Natural killer cell (primary cell): ENCODE measurements around the gene OVCA2. TPM values are rescaled to one million over a fixed set of nuclear protein-coding genes. Genes with fewer than 3 reads are reported as not detected.

Experiments used
- ATAC-seq, 3 donors: fragments of 150-1000 bp in 2 of 3; fragments of 200-7000 bp in 1 of 3; cut with Tn5 transposase; 1 replicate in 1 of 3; 2 replicates in 2 of 3; pipeline ENCODE4 v1.10.0; 2021; ENCODE audit warnings: mild to moderate bottlenecking in 2 of 3, moderate library complexity in 2 of 3
- DNase-seq, 2 donors: peaks; one replicate each; pipeline versions ENCODE4 v3.0.0 to v3.0.0-alpha.2; 2013 to 2021; ENCODE audit warnings: mixed read lengths in 1 of 2
- H3K27ac ChIP-seq: one replicate; pipeline ENCODE4 v1.5.1; 2013; ENCODE audit warnings: mild to moderate bottlenecking, low read length
- H3K27me3 ChIP-seq: one replicate; pipeline ENCODE4 v1.6.1; 2013; ENCODE audit warnings: low read length; ENCODE audit not compliant: control insufficient read depth, insufficient read depth
- H3K36me3 ChIP-seq: one replicate; pipeline ENCODE4 v1.6.1; 2013; ENCODE audit warnings: low read length; ENCODE audit not compliant: control insufficient read depth, insufficient read depth
- H3K4me1 ChIP-seq: one replicate; pipeline ENCODE4 v1.6.1; 2013; ENCODE audit warnings: low read length; ENCODE audit not compliant: control insufficient read depth, insufficient read depth
- H3K4me3 ChIP-seq: one replicate; pipeline ENCODE4 v1.5.1; 2013; ENCODE audit warnings: low read length
- H3K9me3 ChIP-seq: one replicate; pipeline ENCODE4 v1.6.1; 2013; ENCODE audit warnings: low read length; ENCODE audit not compliant: control insufficient read depth, insufficient read depth
- H3K27ac Mint-ChIP-seq, 2 donors: one replicate each; pipeline ENCODE4 v1.8.0; 2022; ENCODE audit warnings: mild to moderate bottlenecking in 2 of 2, mixed read lengths in 2 of 2, moderate library complexity in 1 of 2
- H3K27me3 Mint-ChIP-seq, 2 donors: one replicate each; pipeline ENCODE4 v1.8.0; 2022; ENCODE audit warnings: low read depth in 2 of 2, mixed read lengths in 2 of 2
- H3K36me3 Mint-ChIP-seq: one replicate; pipeline ENCODE4 v1.8.0; 2022; ENCODE audit warnings: mixed read lengths
- H3K4me1 Mint-ChIP-seq, 2 donors: one replicate each; pipeline ENCODE4 v1.8.0; 2022; ENCODE audit warnings: mixed read lengths in 2 of 2
- H3K4me3 Mint-ChIP-seq: one replicate; pipeline ENCODE4 v1.8.0; 2022; ENCODE audit warnings: mild to moderate bottlenecking, moderate library complexity, mixed read lengths
- H3K9me3 Mint-ChIP-seq, 2 donors: one replicate each; pipeline ENCODE4 v1.8.0; 2022; ENCODE audit warnings: mixed read lengths in 2 of 2
- WGBS: methylation state at CpG from one replicate; pipeline ENCODE4 v1.1.7; 2013; ENCODE audit warnings: missing lambda C conversion rate; ENCODE audit not compliant: insufficient coverage; 5-methylcytosine and 5-hydroxymethylcytosine counted together
- intact Hi-C: fragments of 100-400 bp; cut with micrococcal nuclease; formaldehyde crosslinking; loops from one replicate; pipeline ENCODE4 v1.14.2; 2022
- total RNA-seq, 4 donors: library from RNA; stranded (reverse); fragments of 120-200 nt in 1 of 4; gene quantifications; one replicate each; pipeline versions ENCODE4 v1.2.3 to v1.2.4, GENCODE V29; 2013 to 2022
- TF ChIP-seq, protein P1 (sequence below): fragments of 200-600 bp; IDR thresholded peaks from one replicate; pipeline ENCODE4 v1.8.0; 2022; ENCODE audit warnings: antibody characterized with exemption

Gene OVCA2
- total RNA-seq, 3 donors from 2014 or later (not counting 1 experiment from before 2014, with no cell fraction given), result 27.9 to 33.8 (median 28.5) TPM

DNA sequence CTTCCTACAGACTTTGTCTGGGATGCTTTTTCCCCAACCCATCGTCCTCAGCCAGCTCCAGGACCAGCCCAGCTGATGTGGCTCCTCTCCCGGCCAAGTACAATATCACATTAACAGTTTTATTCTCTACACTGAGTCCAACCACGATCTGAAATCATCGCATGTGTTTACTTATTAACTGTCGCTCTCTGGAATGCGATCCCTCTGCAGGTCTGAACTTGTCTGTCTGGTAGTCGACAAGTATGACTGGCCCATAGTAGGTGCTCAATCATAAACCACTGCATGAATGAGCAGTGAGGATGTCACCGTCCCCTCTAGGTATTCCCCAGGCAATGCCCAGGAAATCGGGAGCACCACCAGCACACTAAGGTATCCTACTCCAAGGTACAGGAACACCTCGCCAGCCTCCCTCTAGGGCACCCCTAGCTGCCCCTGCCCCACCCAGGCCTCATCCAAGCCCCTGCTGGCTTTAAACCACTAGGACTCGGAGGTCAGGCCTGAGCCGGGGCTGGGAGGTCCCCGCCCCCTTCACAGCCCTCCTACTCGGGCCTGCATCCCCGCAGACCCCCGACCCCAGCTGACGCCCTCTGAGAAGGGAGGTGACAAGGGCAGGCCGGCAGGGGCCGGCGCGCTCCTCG is 44.4 kb upstream of the OVCA2 start:
- Histone ChIP-seq H3K4me1 (no peaks in the 10 kb centered on the region), H3K4me3 (no peak overlapping the region), H3K9me3 (no peaks in the 10 kb centered on the region), H3K27me3 (no peaks in the 10 kb centered on the region), H3K36me3 (no peaks in the 10 kb centered on the region), H3K27ac (no peak overlapping the region)
- Mint-ChIP-seq H3K9me3 (no peaks in the 10 kb centered on the region), H3K27me3 (peaks cover 29 to 33% of the 10 kb centered on the region in 2 donors), H3K27ac (no peak overlapping the region), H3K4me1 (peaks cover 0 to 5% of the 10 kb centered on the region in 2 donors), H3K4me3 (no peak overlapping the region), H3K36me3 (peaks cover 5% of the 10 kb centered on the region)
- no peak for DNase-seq
- no peak for ATAC-seq
- 66% methylated on average over 22 of the region's 22 CpGs for WGBS
- TF ChIP-seq, protein P1, sequence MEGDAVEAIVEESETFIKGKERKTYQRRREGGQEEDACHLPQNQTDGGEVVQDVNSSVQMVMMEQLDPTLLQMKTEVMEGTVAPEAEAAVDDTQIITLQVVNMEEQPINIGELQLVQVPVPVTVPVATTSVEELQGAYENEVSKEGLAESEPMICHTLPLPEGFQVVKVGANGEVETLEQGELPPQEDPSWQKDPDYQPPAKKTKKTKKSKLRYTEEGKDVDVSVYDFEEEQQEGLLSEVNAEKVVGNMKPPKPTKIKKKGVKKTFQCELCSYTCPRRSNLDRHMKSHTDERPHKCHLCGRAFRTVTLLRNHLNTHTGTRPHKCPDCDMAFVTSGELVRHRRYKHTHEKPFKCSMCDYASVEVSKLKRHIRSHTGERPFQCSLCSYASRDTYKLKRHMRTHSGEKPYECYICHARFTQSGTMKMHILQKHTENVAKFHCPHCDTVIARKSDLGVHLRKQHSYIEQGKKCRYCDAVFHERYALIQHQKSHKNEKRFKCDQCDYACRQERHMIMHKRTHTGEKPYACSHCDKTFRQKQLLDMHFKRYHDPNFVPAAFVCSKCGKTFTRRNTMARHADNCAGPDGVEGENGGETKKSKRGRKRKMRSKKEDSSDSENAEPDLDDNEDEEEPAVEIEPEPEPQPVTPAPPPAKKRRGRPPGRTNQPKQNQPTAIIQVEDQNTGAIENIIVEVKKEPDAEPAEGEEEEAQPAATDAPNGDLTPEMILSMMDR, result no peak
- intact Hi-C loops, result no loop called here

- TF ChIP-seq, protein P1, result no peak
- Mint-ChIP-seq H3K4me1 (peaks cover 0 to 5% of the 10 kb centered on the region in 2 donors), H3K27ac (no peak overlapping the region), H3K4me3 (no peak overlapping the region), H3K9me3 (no peaks in the 10 kb centered on the region), H3K36me3 (peaks cover 5% of the 10 kb centered on the region), H3K27me3 (peaks cover 30 to 33% of the 10 kb centered on the region in 2 donors)
- 6% methylated on average over 92 of the region's 92 CpGs for WGBS
- Histone ChIP-seq H3K27me3 (no peaks in the 10 kb centered on the region), H3K4me3 (no peak overlapping the region), H3K36me3 (no peaks in the 10 kb centered on the region), H3K9me3 (no peaks in the 10 kb centered on the region), H3K27ac (no peak overlapping the region), H3K4me1 (no peaks in the 10 kb centered on the region)
- intact Hi-C loops, result no loop called here
- ATAC-seq (peak in 2 of 3 donors; percentile 38 to 63), DNase-seq (no peak)
Measured at GRCh38 chr17:1997927-1998742, 43.7 kb upstream of the OVCA2 start.

- peaks cover 30 to 33% of the 10 kb centered on the region in 2 donors for H3K27me3 Mint-ChIP-seq
- H3K9me3 Mint-ChIP-seq, result no peaks in the 10 kb centered on the region
- TF ChIP-seq, protein P1, result no peak
- WGBS, result 66% methylated on average over 13 of the region's 13 CpGs
- Histone ChIP-seq H3K4me3 (no peak overlapping the region), H3K27me3 (no peaks in the 10 kb centered on the region), H3K9me3 (no peaks in the 10 kb centered on the region), H3K27ac (no peak overlapping the region), H3K36me3 (no peaks in the 10 kb centered on the region), H3K4me1 (no peaks in the 10 kb centered on the region)
- H3K27ac Mint-ChIP-seq, result no peak overlapping the region
- no peak overlapping the region for H3K4me3 Mint-ChIP-seq
- no peak for DNase-seq
- no peak for ATAC-seq
- intact Hi-C loops, result no loop called here
- H3K36me3 Mint-ChIP-seq, result peaks cover 5% of the 10 kb centered on the region
- peaks cover 0 to 5% of the 10 kb centered on the region in 2 donors for H3K4me1 Mint-ChIP-seq
Measured at GRCh38 chr17:1999557-2000251, 42.1 kb upstream of the OVCA2 start.
